Uterus (tissue), 2 donors: ENCODE measurements around the gene ZMAT5.

Experiments
- POLR2A ChIP-seq, 2 donors: fragments of 450-650 bp; IDR thresholded peaks; one replicate each; pipeline ENCODE4 v1.6.1; 2016; ENCODE audit warnings: antibody characterized with exemption in 2 of 2, mild to moderate bottlenecking in 1 of 2, moderate library complexity in 1 of 2
- TF ChIP-seq, protein P1 (sequence below), 4 experiments: fragments of 200-600 bp in 2 of 4; fragments of 450-650 bp in 2 of 4; sonication (generic) in 2 of 4; IDR thresholded peaks; one replicate each; pipeline ENCODE4 v1.5.1; 2016 to 2019; ENCODE audit warnings: antibody characterized with exemption in 4 of 4, mild to moderate bottlenecking in 2 of 4, moderate library complexity in 1 of 4

DNA sequence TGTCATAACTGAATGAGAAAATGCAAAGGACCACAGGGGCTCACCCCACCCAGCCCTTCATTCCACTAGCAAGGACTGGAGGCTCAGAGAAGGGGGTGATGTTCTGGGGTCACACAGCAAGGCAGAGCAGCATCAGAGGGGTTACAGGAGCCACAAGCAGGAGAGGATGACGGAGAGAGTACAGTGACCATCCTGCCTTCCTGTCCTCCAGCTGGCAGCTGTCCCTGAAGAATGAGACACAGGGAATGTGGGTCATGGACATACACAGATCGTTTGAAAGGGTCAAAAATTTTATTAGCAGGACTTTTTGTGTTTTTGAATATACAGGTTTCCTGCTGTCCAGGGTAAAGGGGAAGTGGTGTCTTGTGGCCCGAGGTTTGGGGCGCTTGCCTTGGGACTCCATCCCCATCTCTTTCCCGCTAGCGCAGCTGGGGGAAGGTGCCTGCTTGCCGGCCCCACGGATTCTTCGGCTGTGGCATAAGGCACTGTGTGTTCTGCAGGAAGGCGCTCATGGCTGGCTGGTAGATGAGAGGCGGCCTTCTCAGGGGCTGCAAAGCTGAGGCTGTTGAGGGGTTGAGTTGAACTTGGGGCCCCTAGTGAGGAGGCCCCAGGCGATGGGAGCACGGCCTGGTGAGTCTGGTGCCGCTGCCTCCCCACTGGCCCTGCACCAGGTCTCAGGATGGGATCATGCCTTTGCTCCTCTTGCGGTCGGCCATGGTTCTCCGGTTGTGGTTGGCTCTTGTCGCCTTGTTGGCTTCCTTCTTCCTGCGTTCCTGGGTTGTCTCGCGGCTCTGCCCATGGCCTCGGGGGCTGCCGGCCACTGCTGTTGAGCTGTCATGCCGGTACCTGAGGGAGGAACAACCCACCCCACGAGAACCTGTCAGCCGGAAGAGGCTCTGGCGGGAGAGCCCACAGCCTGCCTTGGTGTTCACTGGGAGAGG is 21.8 kb upstream of the ZMAT5 start:
- TF ChIP-seq, protein P1, sequence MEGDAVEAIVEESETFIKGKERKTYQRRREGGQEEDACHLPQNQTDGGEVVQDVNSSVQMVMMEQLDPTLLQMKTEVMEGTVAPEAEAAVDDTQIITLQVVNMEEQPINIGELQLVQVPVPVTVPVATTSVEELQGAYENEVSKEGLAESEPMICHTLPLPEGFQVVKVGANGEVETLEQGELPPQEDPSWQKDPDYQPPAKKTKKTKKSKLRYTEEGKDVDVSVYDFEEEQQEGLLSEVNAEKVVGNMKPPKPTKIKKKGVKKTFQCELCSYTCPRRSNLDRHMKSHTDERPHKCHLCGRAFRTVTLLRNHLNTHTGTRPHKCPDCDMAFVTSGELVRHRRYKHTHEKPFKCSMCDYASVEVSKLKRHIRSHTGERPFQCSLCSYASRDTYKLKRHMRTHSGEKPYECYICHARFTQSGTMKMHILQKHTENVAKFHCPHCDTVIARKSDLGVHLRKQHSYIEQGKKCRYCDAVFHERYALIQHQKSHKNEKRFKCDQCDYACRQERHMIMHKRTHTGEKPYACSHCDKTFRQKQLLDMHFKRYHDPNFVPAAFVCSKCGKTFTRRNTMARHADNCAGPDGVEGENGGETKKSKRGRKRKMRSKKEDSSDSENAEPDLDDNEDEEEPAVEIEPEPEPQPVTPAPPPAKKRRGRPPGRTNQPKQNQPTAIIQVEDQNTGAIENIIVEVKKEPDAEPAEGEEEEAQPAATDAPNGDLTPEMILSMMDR (IDR thresholded peaks at IDR 0.05) = no peak
- TF ChIP-seq POLR2A (IDR thresholded peaks at IDR 0.05) = no peak
